ENCODE data around the gene AGMAT.

AGMAT gene

DNA sequence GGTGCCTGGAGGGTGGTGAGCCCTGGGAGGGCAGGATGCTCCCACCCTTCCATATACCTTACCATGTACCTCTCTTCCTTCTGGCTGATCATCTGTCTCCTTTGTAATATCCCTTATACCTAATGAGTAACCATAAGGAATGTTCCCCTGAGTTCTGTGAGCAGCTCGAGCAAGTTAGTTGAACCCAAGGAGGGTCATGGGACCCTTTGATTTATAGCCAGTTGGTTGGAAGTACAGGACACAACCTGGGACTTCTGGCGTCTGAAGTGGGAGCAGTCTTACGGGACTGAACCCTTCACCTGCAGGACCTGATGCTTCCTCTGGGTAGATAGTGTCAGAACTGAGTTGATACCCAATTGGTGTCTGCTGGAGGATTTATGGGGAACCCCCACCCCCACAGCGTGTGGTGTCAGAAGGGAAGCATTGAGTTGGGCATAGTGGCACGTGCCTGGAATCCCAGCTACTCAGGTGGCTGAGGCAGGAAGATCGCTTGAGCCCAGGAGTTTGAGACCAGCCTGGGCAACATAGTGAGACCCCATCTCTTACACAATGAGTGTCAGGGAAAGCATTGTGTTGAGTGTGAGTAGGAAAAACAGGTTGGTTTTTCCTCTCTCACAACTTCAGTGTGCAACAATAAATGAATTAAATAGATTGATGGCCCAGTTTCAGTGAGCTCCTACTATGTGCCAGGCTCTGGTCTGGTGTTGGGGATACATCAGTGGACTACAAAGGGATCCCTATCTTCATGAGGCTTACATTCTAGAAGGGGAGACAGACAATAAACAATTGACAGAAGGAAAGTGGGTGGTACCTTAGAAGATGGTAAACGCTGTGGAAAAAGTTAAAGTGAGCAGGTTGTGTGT is 42.2 kb downstream of the AGMAT start:
- TF ChIP-seq TCF12 (IDR thresholded peaks at IDR 0.05; ENCODE audit: low read depth) = no peak
- no peak for TF ChIP-seq CREB1 (IDR thresholded peaks at IDR 0.05; ENCODE audit: low read depth)
- no peak for TF ChIP-seq RAD21 (IDR thresholded peaks at IDR 0.05; ENCODE audit: low read depth)
- TF ChIP-seq, protein P1, sequence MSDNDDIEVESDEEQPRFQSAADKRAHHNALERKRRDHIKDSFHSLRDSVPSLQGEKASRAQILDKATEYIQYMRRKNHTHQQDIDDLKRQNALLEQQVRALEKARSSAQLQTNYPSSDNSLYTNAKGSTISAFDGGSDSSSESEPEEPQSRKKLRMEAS (IDR thresholded peaks at IDR 0.05) = no peak
- no peak for TF ChIP-seq TEAD4 (IDR thresholded peaks at IDR 0.05)
- TF ChIP-seq FOXM1 (IDR thresholded peaks at IDR 0.05; ENCODE audit: borderline replicate concordance, low read depth) = no peak
- no peak for TF ChIP-seq NFIC (IDR thresholded peaks at IDR 0.05)
- TF ChIP-seq YY1 (IDR thresholded peaks at IDR 0.05; ENCODE audit: low read depth) = no peak
- TF ChIP-seq, protein P2, sequence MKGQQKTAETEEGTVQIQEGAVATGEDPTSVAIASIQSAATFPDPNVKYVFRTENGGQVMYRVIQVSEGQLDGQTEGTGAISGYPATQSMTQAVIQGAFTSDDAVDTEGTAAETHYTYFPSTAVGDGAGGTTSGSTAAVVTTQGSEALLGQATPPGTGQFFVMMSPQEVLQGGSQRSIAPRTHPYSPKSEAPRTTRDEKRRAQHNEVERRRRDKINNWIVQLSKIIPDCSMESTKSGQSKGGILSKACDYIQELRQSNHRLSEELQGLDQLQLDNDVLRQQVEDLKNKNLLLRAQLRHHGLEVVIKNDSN (IDR thresholded peaks at IDR 0.05) = no peak
- no peak for TF ChIP-seq TAF1 (IDR thresholded peaks at IDR 0.05; ENCODE audit: low read depth)
- no peak for TF ChIP-seq REST (IDR thresholded peaks at IDR 0.05; ENCODE audit: low read depth)
- TF ChIP-seq EP300 (IDR thresholded peaks at IDR 0.05; ENCODE audit: borderline replicate concordance) = no peak
- TF ChIP-seq ZBTB7A (IDR thresholded peaks at IDR 0.05; ENCODE audit: low read depth) = no peak
- no peak for TF ChIP-seq CEBPB (IDR thresholded peaks at IDR 0.05)

DNA sequence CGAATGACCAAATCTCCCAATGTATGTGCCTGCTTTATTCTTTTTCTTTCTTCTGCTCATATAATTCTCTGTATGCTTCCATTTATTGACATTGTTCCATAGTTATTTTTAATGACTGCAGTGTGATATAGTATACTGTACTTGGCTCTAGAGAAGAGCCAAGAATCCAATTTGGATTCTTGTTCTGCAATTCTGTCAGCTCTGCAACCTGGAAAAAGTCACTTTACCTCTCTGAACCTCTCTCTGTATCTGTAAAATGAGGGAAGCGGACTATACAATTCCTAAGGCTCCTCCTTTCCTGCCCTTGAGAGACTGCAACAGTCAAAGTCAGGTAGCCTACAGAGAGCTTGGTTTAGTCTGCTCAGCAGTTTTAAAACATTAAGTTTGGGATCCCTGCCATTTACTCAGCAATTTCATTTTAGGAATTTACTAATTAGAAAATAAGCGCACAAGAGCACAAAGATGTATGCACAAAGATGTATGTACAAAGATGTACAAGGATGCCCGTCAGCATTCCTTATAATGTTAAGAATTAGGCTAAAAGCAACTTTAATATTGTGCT is 43.5 kb downstream of the AGMAT start:
- TF ChIP-seq YY1 (IDR thresholded peaks at IDR 0.05; ENCODE audit: low read depth) (no peak), NFIC (IDR thresholded peaks at IDR 0.05) (no peak), FOXM1 (IDR thresholded peaks at IDR 0.05; ENCODE audit: borderline replicate concordance, low read depth) (no peak), ZBTB7A (IDR thresholded peaks at IDR 0.05; ENCODE audit: low read depth) (no peak), TEAD4 (IDR thresholded peaks at IDR 0.05) (no peak), EP300 (IDR thresholded peaks at IDR 0.05; ENCODE audit: borderline replicate concordance) (no peak), CEBPB (IDR thresholded peaks at IDR 0.05) (no peak), CREB1 (IDR thresholded peaks at IDR 0.05; ENCODE audit: low read depth) (no peak), TCF12 (IDR thresholded peaks at IDR 0.05; ENCODE audit: low read depth) (no peak), REST (IDR thresholded peaks at IDR 0.05; ENCODE audit: low read depth) (no peak), EGR1 (IDR thresholded peaks at IDR 0.05) (no peak), TAF1 (IDR thresholded peaks at IDR 0.05; ENCODE audit: low read depth) (no peak), RAD21 (IDR thresholded peaks at IDR 0.05; ENCODE audit: low read depth) (no peak)
- TF ChIP-seq, protein P2 (IDR thresholded peaks at IDR 0.05) = no peak
- TF ChIP-seq, protein P1 (IDR thresholded peaks at IDR 0.05) = no peak

DNA sequence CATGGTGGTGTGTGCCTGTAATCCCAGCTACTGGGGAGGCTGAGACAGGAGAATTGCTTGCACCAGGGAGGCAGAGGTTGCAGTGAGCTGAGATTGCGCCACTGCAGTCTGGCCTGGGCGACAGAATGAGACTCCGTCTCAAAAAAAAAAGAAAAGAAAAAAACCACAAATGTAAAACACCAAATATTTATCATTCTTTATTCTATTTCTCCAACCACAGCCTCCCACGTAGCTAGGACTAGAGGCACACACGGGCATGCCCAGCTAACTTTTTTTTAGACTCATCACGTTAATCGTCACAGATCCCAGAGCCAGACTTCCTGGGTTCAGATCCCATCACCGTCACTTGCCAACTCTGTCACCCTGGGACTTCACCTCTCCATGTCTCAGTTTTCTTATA is 44.7 kb downstream of the AGMAT start:
- TF ChIP-seq TEAD4 (IDR thresholded peaks at IDR 0.05) (no peak), RAD21 (IDR thresholded peaks at IDR 0.05; ENCODE audit: low read depth) (no peak), YY1 (IDR thresholded peaks at IDR 0.05; ENCODE audit: low read depth) (no peak), CREB1 (IDR thresholded peaks at IDR 0.05; ENCODE audit: low read depth) (no peak), REST (IDR thresholded peaks at IDR 0.05; ENCODE audit: low read depth) (no peak), NFIC (IDR thresholded peaks at IDR 0.05) (no peak), TCF12 (IDR thresholded peaks at IDR 0.05; ENCODE audit: low read depth) (no peak), TAF1 (IDR thresholded peaks at IDR 0.05; ENCODE audit: low read depth) (no peak), EGR1 (IDR thresholded peaks at IDR 0.05) (no peak), ZBTB7A (IDR thresholded peaks at IDR 0.05; ENCODE audit: low read depth) (no peak), FOXM1 (IDR thresholded peaks at IDR 0.05; ENCODE audit: borderline replicate concordance, low read depth) (no peak)
- TF ChIP-seq, protein P2 (IDR thresholded peaks at IDR 0.05) = no peak
- TF ChIP-seq, protein P1 (IDR thresholded peaks at IDR 0.05) = no peak

Data from Ishikawa (cell line).